ENCODE results near the gene ST3GAL4.
"Not testable (repeated sequence)": the region's sequence is repeated elsewhere in the genome, so short reads cannot be mapped to it uniquely, and the experiment has no call there.

Gene ST3GAL4

GRCh38 chr11:126385991-126386728 is 30.7 kb downstream of the ST3GAL4 start:
- no peak for TF ChIP-seq CTCF (IDR thresholded peaks at IDR 0.05; ENCODE audit: control insufficient read depth, extremely low read depth, insufficient read depth)
- DNase-seq (ENCODE audit: low read depth) = no peak
- no peak overlapping the region for H3K4me3 ChIP-seq (ENCODE audit: low read depth, low read length)

DNA sequence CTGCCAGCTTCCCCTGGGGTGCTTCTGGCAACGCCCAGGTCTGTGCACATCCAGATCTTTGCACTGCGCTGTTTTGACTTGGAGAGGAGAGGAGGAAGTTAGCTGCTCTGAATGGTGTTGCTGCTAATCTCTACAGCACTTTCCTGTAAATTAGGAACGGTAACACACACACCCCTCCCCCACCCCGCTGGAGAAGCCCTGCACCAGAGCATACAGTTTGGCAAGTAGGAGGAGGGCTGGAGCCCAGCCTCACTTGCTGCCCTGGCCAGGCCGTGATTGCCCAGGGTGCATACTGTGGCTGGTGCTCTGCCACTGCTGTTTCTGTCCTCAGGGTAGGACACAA is 31.2 kb downstream of the ST3GAL4 start:
- not testable (repeated sequence) for H3K4me3 ChIP-seq (ENCODE audit: low read depth, low read length)
- DNase-seq (ENCODE audit: low read depth) = peak; percentile 89

DNA sequence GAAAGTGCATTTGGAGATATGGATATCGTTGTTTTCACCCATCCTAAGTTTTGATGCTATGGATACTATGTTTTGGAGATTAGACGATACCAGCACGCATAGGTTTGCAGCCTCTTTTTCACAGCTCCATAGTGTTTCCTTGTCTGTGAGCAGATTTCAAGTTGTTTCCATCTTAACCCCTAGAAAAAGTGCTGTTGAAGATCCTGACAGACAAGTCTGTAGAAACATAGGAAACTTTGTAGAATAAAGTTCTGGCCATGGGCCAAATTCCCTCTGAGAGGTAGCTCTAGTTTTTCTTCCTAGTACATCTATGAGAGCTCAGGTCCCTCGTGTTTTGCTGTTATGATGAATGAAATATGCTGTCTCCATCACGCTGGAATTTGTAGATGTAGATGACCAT is 32.4 kb downstream of the ST3GAL4 start:
- H3K4me3 ChIP-seq (ENCODE audit: low read depth, low read length) = no peak overlapping the region
- no peak for DNase-seq (ENCODE audit: low read depth)
- no peak for TF ChIP-seq CTCF (IDR thresholded peaks at IDR 0.05; ENCODE audit: control insufficient read depth, extremely low read depth, insufficient read depth)

- no peak overlapping the region for H3K4me3 ChIP-seq (ENCODE audit: low read depth, low read length)
- no peak for DNase-seq (ENCODE audit: low read depth)
- TF ChIP-seq CTCF (IDR thresholded peaks at IDR 0.05; ENCODE audit: control insufficient read depth, extremely low read depth, insufficient read depth) = no peak
Measured at GRCh38 chr11:126390272-126390867, 34.9 kb downstream of the ST3GAL4 start.

DNA sequence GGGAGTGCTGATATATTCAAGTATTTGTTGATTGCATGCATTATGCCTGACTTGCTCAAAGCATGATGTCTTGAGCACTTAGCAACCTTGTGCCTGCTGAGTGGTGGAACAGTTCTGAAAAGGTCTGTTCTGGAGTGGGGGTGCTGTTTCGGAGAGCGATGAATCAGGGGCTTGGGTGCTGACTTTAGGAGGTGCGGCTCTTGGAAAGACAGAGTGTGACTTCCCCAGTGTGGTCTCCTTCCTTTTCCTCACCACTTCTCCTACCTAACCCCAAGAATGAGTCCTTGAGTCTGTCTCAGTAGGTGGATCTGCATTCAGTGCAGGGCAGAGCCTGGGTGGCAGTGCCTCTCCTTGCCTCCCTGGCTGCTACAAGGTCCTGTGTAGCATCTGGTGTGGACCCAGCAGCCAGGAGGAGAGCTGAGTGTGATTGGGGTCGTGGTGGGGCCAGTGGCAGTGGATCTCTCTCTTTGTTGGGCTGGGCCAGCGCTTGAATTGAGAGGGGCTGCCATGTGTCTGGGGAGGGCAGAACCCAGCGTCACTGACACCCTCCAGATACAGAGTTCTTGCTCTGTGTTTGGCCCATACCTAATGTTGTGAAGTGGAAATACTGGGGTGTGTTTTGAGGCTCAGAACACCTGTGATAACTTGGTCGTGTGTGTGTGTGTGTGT is 35.9 kb downstream of the ST3GAL4 start:
- H3K4me3 ChIP-seq (ENCODE audit: low read depth, low read length) = no peak overlapping the region
- DNase-seq (ENCODE audit: low read depth) = no peak
- TF ChIP-seq CTCF (IDR thresholded peaks at IDR 0.05; ENCODE audit: control insufficient read depth, extremely low read depth, insufficient read depth) = no peak

- no peak for TF ChIP-seq CTCF (IDR thresholded peaks at IDR 0.05; ENCODE audit: control insufficient read depth, extremely low read depth, insufficient read depth)
- DNase-seq (ENCODE audit: low read depth) = no peak
- H3K4me3 ChIP-seq (ENCODE audit: low read depth, low read length) = no peak overlapping the region
Measured at GRCh38 chr11:126391970-126392632, 36.6 kb downstream of the ST3GAL4 start.

GRCh38 chr11:126392633-126393013 is 37.1 kb downstream of the ST3GAL4 start:
- no peak overlapping the region for H3K4me3 ChIP-seq (ENCODE audit: low read depth, low read length)
- no peak for DNase-seq (ENCODE audit: low read depth)
- no peak for TF ChIP-seq CTCF (IDR thresholded peaks at IDR 0.05; ENCODE audit: control insufficient read depth, extremely low read depth, insufficient read depth)
